Prostate gland (tissue), 2 donors: Measurements from ENCODE around the gene TYMS. TPM values are rescaled to one million over a fixed set of nuclear protein-coding genes. Genes with fewer than 3 reads are reported as not detected.

Experiments
- DNase-seq: peaks from one replicate; pipeline ENCODE4 v3.0.0-alpha.2; 2019; ENCODE audit warnings: low spot score
- H3K27ac ChIP-seq, 2 donors: fragments of 200-600 bp; sonication (generic); 2 replicates each; pipeline ENCODE4 v1.5.1; 2017 to 2019
- H3K27me3 ChIP-seq: fragments of 200-600 bp; sonication (generic); replicated peaks from 2 replicates; pipeline ENCODE4 v1.5.1; 2019; ENCODE audit not compliant: insufficient read depth
- H3K36me3 ChIP-seq, 2 donors: fragments of 200-600 bp; sonication (generic); 1 replicate in 1 of 2; 2 replicates in 1 of 2; pipeline versions ENCODE4 v1.5.1 to v1.8.1; 2017 to 2019
- H3K4me1 ChIP-seq: fragments of 200-600 bp; sonication (generic); replicated peaks from 2 replicates; pipeline ENCODE4 v1.5.1; 2019
- H3K4me3 ChIP-seq, 2 donors: fragments of 200-600 bp; sonication (generic); 2 replicates each; pipeline ENCODE4 v1.5.1; 2017 to 2019
- H3K9me3 ChIP-seq: fragments of 200-600 bp; sonication (generic); 2 replicates; pipeline ENCODE4 v1.5.1; 2017
- POLR2A ChIP-seq: fragments of 450-650 bp; IDR thresholded peaks from one replicate; pipeline ENCODE4 v1.6.1; 2016; ENCODE audit warnings: antibody characterized with exemption, mild to moderate bottlenecking
- POLR2AphosphoS5 ChIP-seq: sonication (generic); formaldehyde crosslinking; IDR thresholded peaks from one replicate; pipeline ENCODE4 v1.6.1; 2017; ENCODE audit warnings: antibody characterized with exemption
- WGBS: methylation state at CpG from one replicate; pipeline ENCODE4 v1.1.5; 2018; 5-methylcytosine and 5-hydroxymethylcytosine counted together
- intact Hi-C: fragments of 100-400 bp; cut with DNase I; formaldehyde crosslinking; loops from one replicate; pipeline ENCODE4 v1.14.2; 2022
- total RNA-seq, 2 donors: library from RNA; depleted of rRNA; stranded (reverse); fragments of >200 nt; gene quantifications; one replicate each; pipeline ENCODE4 v1.1.0, GENCODE V29; 2016
- TF ChIP-seq, protein P1 (sequence below), 4 experiments: fragments of 200-600 bp in 2 of 4; fragments of 450-650 bp in 2 of 4; sonication (generic) in 2 of 4; IDR thresholded peaks; 1 replicate in 3 of 4; 2 replicates in 1 of 4; pipeline ENCODE4 v1.5.1; 2016 to 2019; ENCODE audit warnings: antibody characterized with exemption in 4 of 4, mild to moderate bottlenecking in 2 of 4, moderate library complexity in 2 of 4

The TYMS gene
- total RNA-seq, 2 donors from 2014 or later, result 8.2 to 9.6 TPM

DNA sequence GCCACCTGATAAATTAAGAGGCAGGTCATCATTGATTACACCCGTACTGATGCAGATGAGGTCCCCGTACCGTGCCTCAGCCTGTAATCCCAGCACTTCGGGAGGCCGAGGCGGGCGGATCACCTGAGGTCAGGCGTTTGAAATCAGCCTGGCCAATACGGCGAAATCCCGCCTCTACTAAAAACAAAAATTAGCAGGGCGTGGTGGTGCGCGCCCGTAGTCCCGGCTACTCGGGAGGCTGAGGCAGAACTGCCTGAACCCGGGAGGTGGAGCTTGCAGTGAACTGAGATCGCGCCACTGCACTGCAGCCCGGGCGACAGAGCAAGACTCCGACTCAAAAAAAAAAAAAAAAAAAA lies 55.7 kb downstream of the TYMS start:
- no peak for DNase-seq
- intact Hi-C loops, result loop anchor here (5.0 kb wide), 1 partner anchor 56 kb away; the partner anchor contains the start of gene TYMS
- H3K9me3 ChIP-seq, result no peaks in the 10 kb centered on the region
- WGBS, result 79% methylated on average over 23 of the region's 23 CpGs
- H3K4me1 ChIP-seq, result peaks cover 3% of the 10 kb centered on the region
- peak overlapping the region; percentile 49 to 64 for H3K4me3 ChIP-seq
- TF ChIP-seq POLR2AphosphoS5 (no peak), POLR2A (no peak)
- TF ChIP-seq, protein P1, sequence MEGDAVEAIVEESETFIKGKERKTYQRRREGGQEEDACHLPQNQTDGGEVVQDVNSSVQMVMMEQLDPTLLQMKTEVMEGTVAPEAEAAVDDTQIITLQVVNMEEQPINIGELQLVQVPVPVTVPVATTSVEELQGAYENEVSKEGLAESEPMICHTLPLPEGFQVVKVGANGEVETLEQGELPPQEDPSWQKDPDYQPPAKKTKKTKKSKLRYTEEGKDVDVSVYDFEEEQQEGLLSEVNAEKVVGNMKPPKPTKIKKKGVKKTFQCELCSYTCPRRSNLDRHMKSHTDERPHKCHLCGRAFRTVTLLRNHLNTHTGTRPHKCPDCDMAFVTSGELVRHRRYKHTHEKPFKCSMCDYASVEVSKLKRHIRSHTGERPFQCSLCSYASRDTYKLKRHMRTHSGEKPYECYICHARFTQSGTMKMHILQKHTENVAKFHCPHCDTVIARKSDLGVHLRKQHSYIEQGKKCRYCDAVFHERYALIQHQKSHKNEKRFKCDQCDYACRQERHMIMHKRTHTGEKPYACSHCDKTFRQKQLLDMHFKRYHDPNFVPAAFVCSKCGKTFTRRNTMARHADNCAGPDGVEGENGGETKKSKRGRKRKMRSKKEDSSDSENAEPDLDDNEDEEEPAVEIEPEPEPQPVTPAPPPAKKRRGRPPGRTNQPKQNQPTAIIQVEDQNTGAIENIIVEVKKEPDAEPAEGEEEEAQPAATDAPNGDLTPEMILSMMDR (IDR thresholded peaks at IDR 0.05), result no peak
- no peaks in the 10 kb centered on the region for H3K36me3 ChIP-seq
- H3K27ac ChIP-seq, result peak overlapping the region; percentile 71 to 83
- H3K27me3 ChIP-seq, result no peaks in the 10 kb centered on the region

GRCh38 chr18:715626-716025 lies 58.2 kb downstream of the TYMS start:
- no peaks in the 10 kb centered on the region for H3K36me3 ChIP-seq
- intact Hi-C loops, result no loop called here
- no peak for DNase-seq
- peaks cover 2% of the 10 kb centered on the region for H3K4me1 ChIP-seq
- TF ChIP-seq POLR2A, result no peak
- TF ChIP-seq, protein P1 (IDR thresholded peaks at IDR 0.05), result no peak
- no peak for TF ChIP-seq POLR2AphosphoS5
- H3K27ac ChIP-seq, result no peak overlapping the region
- H3K27me3 ChIP-seq, result no peaks in the 10 kb centered on the region
- WGBS, result 60% methylated on average over 1 of the region's 1 CpG
- H3K9me3 ChIP-seq, result no peaks in the 10 kb centered on the region
- H3K4me3 ChIP-seq, result no peak overlapping the region

DNA sequence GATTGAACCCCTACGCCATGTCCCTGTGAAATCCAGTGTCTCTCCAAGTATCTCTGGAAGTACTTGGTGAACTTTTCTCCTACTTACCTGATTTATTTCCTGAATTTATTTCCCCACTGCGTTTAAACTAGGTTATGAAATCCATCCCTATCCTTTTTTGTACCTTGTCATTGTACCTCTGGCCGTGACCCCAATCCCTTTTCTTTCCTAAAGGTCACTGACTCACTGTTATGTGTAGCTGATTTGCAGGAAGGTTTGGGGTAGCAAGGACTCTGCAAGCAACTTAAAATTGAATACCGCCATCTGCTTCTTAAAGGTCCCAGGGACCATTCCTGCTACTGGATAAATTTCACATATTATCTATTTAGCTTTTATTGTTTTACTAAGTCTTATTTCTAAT lies 59.5 kb downstream of the TYMS start:
- 94% methylated on average over 4 of the region's 4 CpGs for WGBS

More for the DNA sequence above, 59.5 kb downstream of the TYMS start:
- Histone ChIP-seq H3K4me3 (no peak overlapping the region), H3K9me3 (no peaks in the 10 kb centered on the region), H3K4me1 (no peaks in the 10 kb centered on the region), H3K27me3 (no peaks in the 10 kb centered on the region), H3K36me3 (no peaks in the 10 kb centered on the region), H3K27ac (no peak overlapping the region)
- no peak for DNase-seq
- intact Hi-C loops, result no loop called here
- TF ChIP-seq, protein P1 (IDR thresholded peaks at IDR 0.05), result no peak
- TF ChIP-seq POLR2A (no peak), POLR2AphosphoS5 (no peak)

Other genes starting within 250 kb of the TYMS start
- 10 to 100 TPM; 11.1 to 35.0 TPM for gene COLEC12, start 157.0 kb upstream of the TYMS start, total RNA-seq
- 1 to 10 TPM in 1 of 2 donors, not detected in 1; 8.7 TPM for gene CETN1, start 77.3 kb upstream of the TYMS start, total RNA-seq
- 10 to 100 TPM; 35.2 to 49.0 TPM for gene CLUL1, start 60.7 kb upstream of the TYMS start, total RNA-seq
- 100 to 1,000 TPM in 1 of 2 donors, 10 to 100 TPM in 1; 84.8 to 114 TPM for gene ENOSF1, start 55.0 kb downstream of the TYMS start, total RNA-seq
- 100 to 1,000 TPM in 1 of 2 donors, 10 to 100 TPM in 1; 88.5 to 116 TPM for gene YES1, start 154.6 kb downstream of the TYMS start, total RNA-seq
- 1 to 10 TPM; 2.2 to 2.7 TPM for gene ADCYAP1, start 247.2 kb downstream of the TYMS start, total RNA-seq